ENCODE data around the gene CENPV. TPM values are rescaled to one million over a fixed set of nuclear protein-coding genes. Genes with fewer than 3 reads are reported as not detected.
A peak's percentile ranks its signal among the peaks of the same experiment; 100 is the strongest.

CENPV gene
- total and polyA plus RNA-seq, 2 of the 13 experiments (the other 11 are each of a cell fraction or from before 2014, with no cell fraction given) = 193 to 292 TPM

- TF ChIP-seq ZNF414 (CRISPR knock-in tag; IDR thresholded peaks at IDR 0.05) = no peak
- peak; percentile 43; the same call in 1 of the 2 replicates for TF ChIP-seq SIX4 (CRISPR knock-in tag; IDR thresholded peaks at IDR 0.05)
- TF ChIP-seq KIAA2018 (CRISPR knock-in tag; IDR thresholded peaks at IDR 0.05; ENCODE audit: borderline replicate concordance) = no peak
- TF ChIP-seq NFKBIZ (CRISPR knock-in tag; IDR thresholded peaks at IDR 0.05) = no peak
- no peak for TF ChIP-seq GMEB1 (CRISPR knock-in tag; IDR thresholded peaks at IDR 0.05; ENCODE audit: borderline replicate concordance)
- no peak for TF ChIP-seq TERF1 (CRISPR knock-in tag; IDR thresholded peaks at IDR 0.05)
- peak; percentile 66 for TF ChIP-seq SALL1 (CRISPR knock-in tag; IDR thresholded peaks at IDR 0.05)
- no peak for TF ChIP-seq AFF4 (CRISPR knock-in tag; IDR thresholded peaks at IDR 0.05)
- TF ChIP-seq GLI4 (CRISPR knock-in tag; IDR thresholded peaks at IDR 0.05; ENCODE audit: borderline replicate concordance) = no peak
- TF ChIP-seq ZKSCAN1 (IDR thresholded peaks at IDR 0.05; ENCODE audit: low read length) = no peak
Observed at GRCh38 chr17:16398270-16399267, 45.3 kb upstream of the CENPV start (continued).

All from HepG2 (cell line).